ENCODE data around the gene TMEM81.

The TMEM81 gene

DNA sequence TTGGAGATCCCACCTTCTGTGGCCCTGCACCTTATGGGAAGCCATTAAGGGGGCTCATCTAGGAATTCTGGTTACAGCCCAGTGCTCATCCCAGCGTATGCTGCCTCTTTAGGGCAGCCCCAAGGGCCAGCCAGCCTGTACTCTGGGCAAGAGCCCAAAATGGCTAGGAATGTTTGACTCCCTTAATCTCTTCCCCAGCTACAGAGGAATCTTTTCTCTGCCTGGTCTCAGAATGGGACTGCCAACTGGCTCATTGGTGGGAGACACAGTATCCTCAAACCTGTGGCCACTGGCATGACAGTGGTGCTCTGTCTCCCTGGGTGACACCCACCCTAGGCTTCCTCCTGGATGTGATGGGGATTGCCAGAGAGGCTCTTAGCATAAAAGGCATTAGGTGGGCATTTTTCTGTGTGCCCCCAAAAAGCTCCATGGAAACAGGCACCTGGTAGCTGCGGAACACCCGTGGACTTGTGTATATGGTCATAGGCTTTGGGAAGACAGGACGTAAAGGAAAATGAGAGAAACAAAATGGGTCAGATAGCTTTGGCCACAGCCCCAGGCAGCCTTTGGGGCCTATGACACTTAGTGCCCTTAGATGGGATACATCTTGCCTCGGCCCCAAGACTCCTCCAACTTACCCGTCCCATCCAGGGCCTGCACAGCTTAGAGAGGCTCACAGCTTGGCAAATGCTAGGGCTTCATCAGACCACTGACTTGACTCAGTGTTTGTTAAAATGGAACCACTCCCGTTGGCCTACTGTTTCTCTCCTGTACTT lies 6.9 kb downstream of the TMEM81 start:
- DNase-seq (ENCODE audit: low read depth, low spot score), result no peak

DNA sequence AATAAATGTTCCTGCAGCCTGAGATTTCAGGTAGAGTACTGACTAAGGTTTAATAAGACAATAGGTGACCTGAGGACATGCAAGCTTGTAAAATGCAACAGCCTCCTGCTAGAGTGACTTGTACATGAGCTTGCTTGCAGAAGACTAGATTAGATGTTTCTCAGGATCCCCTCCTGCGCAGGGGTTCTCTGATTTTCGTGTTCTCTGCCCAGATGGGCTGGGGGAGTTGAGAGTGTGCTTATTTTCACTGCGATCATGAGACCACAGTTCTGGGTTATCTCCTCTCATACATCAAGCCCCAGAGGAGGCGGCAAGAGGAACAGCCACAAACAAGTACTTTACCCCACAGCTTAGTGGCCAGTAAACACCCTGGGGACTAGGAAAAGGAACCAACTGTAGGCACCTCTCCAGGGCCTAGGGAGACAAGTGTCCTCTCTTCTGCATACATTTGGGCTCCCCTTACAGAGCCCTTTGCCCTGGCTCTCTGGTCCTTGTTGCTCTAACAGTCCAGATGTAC lies 8.0 kb downstream of the TMEM81 start:
- no peak for DNase-seq (ENCODE audit: low read depth, low spot score)

DNA sequence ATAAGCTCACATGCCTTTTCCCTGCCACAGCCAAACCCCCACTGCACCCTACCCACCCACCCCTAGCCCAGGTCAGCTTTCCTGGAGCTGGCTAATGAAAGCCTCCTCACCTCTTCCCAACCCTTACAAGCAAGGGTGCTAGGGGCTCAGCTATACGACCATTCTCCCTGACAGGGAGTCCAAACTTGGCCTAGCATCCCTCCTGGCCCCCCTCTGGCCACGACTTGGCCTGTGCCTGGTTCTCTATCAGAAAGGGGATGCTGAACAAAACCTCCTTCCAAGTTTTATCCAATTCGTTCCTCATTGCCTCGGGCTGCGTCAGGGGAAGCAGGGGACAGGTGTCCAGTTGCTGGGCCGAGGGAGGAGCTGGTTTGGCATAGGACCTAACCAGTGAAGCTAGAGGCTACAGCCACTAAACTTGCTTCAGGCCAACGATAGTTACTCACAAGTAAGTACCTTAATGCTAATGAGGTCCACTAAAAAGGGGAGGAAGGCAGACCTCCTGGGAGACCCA lies 8.6 kb downstream of the TMEM81 start:
- no peak for DNase-seq (ENCODE audit: low read depth, low spot score)

DNA sequence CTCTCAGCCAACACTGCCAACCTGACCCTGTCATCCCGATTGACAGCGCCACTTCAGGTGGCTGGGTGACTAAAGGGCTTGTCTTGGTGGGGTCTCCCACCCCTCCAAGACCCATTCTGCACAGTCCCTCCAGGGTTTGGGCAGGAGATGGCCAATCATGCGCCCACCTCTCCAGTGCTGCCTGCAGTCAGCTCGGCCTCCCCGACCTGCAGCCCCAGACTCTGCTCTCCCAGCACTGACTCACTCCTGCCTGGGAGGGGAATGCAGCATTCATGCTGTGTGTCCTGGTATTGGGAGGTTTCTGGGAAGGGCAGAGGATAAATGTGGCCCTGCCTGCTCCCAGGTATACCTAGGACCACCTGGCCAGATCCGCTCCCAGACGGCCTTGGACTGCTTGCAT lies 9.7 kb downstream of the TMEM81 start:
- DNase-seq (ENCODE audit: low read depth, low spot score), result no peak

DNA sequence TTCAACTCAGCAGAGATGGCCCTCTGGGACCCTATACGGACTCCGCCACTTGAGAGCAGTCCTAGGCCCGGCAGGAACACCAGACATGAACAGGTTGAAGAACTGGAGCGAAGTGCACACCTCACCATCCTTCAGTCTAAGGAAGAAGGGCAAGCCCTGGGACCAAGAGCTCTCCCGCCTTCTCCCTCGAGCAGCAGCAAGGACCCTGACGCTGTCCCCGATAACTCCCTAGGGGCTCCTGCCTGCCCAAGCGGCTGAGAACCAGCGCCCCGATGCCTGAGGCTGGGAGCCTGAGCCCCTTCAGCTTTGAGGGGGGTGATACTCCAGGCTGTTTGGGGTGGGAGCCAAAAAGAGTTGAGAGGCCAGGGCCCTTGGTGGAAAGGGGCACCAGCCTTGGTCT lies 10.2 kb downstream of the TMEM81 start:
- DNase-seq (ENCODE audit: low read depth, low spot score), result no peak

DNA sequence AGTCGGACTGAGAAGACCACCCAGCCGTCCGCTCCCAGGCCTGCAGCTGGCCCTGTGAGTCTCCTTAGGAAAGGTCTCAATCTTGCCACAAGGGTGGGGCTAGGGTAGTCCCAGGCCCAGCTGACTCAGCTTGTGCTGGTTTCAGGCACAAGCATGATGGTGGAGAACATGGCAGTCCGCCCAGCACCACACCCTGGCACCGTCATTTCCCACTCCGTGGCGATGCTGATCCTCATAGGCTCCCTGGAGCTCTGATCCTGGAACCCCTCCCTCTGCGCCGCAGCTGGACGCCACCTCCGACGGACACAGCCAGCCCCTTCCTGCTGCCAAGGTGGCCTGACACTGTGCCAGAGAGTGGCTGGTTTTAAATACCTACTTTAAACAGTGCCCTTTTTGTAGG lies 10.7 kb downstream of the TMEM81 start:
- no peak for DNase-seq (ENCODE audit: low read depth, low spot score)

DNA sequence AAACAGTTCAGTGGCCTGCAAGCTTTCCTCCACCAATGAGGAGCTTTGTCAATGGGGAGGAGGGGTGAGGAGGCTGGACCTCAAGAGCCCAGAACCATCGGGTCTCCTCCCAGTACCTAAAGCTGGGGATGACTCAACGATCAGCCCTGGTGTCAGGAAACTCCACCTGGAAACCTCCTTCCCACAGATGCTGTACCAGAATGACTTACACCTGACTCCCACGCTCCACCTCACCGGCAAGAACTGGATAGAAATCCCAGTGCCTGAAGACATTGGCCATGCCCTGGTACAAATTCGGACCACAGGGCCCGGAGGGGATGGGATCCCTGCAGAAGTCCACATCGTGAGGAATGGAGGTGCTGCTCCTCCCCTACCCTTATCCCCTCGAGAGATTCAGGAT lies 11.4 kb downstream of the TMEM81 start:
- DNase-seq (ENCODE audit: low read depth, low spot score), result no peak

DNA sequence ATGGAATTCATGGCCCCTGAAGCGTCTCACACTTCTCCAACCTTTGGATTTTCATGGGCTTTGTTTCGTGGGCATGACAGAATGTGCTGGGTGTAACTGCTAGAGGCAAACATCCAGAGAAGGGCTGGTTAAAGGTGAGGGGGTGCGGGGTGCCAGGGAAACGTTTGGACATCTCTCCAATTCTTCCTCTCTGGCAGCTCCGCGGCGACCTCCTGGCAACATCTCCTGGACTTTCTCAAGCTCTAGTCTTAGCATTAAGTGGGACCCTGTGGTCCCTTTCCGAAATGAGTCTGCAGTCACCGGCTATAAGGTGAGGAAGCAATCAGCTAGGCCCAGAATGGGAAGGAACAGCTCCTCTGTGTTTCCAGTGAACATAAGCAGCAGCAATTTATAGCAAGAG lies 12.0 kb downstream of the TMEM81 start:
- DNase-seq (ENCODE audit: low read depth, low spot score), result no peak

DNA sequence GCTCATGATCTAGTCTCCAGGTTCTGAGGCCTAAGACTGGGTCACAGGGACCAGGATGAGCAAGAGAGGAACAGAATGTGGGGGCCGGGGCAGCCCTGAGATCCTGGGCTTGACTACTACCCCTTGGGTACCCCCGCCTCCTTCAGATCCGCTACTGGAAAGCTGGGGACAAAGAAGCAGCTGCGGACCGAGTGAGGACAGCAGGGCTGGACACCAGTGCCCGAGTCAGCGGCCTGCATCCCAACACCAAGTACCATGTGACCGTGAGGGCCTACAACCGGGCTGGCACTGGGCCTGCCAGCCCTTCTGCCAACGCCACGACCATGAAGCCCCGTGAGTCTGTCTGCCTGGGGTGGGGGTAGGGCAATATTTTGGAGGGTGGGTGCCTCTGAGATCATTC lies 12.5 kb downstream of the TMEM81 start:
- no peak for DNase-seq (ENCODE audit: low read depth, low spot score)

DNA sequence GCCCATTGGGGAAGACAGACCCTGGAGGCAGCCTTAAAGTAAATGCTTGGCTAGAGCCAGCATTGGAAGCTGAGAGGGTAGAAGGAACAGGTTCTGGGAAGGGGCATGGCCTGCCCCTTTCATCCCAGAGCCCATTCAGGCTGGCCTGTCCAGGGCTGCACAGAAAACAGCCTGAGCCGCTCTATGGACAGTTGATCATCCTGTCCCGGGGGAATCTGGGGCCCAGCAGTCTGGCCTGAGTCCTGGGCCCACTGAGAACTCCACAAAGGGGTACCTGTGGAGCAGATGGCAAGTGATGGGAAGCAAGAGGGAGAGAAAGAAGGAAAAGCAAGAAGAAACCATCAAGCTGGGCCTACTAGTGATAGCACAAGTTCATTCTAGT lies 13.2 kb downstream of the TMEM81 start:
- DNase-seq (ENCODE audit: low read depth, low spot score), result no peak

DNA sequence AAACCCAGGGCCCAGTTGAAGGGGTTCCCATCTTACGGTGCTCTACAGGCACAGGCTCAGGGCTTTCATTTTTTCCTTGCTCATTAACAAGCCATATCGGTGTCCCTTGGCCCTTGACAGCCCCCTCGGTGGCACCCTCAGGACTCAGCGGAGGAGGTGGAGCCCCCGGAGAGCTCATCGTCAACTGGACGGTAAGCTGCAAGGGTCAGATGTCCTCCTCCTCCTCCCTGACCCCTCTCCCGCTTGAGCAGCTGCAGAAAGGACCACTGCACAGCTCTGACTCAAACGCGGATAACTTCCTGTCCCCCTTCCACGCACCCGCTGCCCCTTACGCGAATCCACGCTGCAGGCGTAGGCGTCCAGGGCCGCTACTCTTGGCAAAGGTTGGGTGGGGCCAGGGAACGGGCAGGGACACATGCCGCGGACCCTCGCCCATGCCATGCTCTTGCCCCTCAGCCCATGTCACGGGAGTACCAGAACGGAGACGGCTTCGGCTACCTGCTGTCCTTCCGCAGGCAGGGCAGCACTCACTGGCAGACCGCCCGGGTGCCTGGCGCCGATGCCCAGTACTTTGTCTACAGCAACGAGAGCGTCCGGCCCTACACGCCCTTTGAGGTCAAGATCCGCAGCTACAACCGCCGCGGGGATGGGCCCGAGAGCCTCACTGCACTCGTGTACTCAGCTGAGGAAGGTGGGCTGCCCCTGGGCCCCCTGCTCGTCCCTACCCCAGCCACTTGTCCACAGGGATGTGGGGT lies 14.7 kb downstream of the TMEM81 start:
- no peak for DNase-seq (ENCODE audit: low read depth, low spot score)

DNA sequence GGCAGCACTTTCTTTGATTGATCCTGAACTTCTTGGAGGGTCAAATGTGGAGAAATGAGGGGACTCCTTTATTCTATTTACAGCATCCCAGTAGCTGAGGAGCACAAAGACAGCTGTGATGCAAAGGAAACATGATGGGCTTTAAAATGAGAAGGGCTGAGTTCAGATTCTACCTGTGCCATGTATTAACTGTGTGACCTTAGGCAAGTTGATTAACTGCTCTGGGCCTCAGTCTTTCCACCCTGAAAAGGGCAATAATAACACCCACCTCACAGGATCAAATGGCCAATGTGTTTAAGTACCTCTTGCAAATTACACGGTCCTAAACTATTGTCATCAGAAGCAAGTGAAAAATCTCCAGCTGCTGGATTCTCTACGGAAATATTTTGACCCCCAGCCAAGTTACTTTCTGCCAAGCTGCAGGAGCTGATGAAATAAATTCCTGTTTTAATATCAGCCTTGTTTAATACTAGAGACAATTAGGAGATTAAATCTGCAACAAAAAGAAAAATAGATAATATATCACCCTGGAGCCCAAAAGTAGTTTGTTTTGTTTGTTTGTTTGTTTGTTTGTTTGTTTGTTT lies 15.7 kb downstream of the TMEM81 start:
- no peak for DNase-seq (ENCODE audit: low read depth, low spot score)

DNA sequence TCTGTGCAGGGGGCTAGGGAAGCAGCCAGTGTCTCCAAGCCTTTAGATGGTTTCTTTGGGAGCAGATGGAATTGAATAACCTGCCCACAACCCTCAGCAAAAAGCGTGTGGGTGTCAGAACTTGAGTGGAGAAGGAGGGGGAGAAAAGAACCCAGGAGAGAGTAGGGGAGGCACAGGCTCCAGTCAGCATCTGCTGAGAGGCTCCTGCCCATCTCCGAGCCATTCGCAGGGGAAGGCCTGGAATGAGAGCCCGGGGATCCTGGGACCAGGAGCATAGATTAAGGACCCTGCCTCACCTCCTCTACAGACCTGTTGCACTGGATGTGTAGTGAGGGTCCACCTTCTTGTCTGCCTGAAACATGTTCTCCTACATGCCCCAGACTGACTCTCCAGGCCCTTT lies 16.3 kb downstream of the TMEM81 start:
- DNase-seq (ENCODE audit: low read depth, low spot score), result no peak

DNA sequence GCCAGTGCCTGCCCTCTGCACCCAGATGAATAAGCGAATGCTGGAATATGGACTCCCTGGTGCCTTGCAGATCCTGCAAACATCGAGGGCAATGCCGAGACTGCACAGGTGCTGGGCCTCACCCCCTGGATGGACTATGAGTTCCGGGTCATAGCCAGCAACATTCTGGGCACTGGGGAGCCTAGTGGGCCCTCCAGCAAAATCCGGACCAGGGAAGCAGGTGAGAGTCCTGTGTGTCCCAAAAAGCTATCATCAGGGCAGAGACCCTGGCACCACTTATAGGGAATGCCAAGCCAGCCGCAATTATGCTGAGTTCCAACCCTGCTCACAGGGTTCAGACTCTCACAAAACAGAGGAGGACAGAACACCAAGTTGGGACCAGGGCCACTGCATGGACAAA lies 17.2 kb downstream of the TMEM81 start:
- DNase-seq (ENCODE audit: low read depth, low spot score), result no peak

DNA sequence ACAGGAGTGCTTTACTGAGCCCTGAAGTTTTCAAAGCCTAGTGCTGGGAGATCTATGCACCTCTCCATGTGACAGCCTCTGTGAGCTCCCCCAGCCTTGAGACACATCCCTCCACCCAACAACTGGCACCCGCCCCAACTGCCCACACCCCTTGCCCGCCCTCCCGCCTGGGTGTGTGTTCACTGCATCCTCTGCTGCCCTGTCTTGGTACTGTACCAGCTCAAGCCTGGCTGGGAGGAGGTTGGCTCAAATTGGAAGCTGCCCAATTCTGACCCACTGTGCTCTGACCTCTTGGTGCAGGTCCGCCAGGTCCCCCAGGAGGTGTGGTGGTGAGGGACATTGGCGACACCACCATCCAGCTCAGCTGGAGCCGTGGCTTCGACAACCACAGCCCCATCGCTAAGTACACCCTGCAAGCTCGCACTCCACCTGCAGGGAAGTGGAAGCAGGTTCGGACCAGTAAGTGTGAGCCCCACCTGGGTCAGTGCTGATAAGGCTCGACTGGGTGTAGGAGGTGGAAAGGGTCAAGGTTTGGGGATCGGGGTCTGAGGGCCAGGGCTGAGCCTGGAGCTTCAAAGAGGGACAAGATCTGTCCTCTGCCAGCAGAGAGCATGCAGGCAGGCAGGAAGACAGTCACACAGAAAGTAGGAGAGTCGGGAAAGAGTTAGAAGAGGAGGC lies 18.0 kb downstream of the TMEM81 start:
- DNase-seq (ENCODE audit: low read depth, low spot score), result no peak

DNA sequence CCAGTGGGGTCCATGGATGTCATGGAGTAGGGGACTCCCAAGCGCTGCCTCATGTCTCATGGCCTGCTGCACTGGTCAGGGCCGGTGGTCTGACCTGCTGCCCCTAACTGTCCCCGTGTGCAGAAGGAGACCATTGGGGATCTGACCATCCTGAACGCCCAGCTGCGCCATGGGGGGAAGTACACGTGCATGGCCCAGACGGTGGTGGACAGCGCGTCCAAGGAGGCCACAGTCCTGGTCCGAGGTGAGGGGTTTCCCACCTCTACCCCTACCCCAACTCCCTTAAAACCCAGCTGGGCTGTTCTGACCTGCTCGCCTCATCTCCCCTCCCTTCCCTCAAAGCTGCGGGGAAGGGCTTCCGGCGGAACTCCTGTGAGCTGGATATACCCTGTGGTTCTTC lies 18.6 kb downstream of the TMEM81 start:
- DNase-seq (ENCODE audit: low read depth, low spot score), result no peak

DNA sequence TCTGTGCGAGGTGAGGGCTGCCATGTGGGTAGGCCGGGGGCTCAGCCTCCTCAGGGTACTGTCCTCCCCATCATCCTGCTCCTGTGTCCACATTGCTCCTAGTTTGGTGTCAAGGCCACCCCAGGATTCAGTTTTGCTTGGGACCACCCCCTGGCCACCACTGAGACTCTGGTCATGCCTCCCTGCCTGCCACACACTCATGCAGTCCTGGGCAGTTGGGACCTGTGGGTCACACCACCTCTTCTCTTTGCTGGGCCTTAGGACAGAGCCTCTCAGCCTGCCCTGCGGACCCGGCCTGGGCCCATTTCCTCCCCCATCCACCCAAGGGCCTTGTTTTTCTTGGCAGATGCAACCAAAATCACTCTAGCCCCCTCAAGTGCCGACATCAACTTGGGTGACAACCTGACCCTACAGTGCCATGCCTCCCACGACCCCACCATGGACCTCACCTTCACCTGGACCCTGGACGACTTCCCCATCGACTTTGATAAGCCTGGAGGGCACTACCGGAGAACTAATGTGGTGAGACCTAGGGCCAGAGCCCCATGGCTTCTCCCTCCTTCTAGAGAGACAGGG lies 19.4 kb downstream of the TMEM81 start:
- DNase-seq (ENCODE audit: low read depth, low spot score), result no peak

DNA sequence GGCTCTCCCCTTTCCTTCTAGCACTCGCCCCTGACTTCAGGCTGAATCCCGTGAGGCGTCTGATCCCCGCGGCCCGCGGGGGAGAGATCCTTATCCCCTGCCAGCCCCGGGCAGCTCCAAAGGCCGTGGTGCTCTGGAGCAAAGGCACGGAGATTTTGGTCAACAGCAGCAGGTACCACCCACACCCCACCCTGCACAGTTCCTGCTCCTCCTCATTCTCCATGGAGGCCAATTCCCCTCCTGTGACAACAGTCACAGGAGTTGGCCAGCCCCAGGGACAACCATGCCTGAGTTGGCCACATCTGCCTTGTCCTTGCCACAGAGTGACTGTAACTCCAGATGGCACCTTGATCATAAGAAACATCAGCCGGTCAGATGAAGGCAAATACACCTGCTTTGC lies 20.0 kb downstream of the TMEM81 start:
- no peak for DNase-seq (ENCODE audit: low read depth, low spot score)

DNA sequence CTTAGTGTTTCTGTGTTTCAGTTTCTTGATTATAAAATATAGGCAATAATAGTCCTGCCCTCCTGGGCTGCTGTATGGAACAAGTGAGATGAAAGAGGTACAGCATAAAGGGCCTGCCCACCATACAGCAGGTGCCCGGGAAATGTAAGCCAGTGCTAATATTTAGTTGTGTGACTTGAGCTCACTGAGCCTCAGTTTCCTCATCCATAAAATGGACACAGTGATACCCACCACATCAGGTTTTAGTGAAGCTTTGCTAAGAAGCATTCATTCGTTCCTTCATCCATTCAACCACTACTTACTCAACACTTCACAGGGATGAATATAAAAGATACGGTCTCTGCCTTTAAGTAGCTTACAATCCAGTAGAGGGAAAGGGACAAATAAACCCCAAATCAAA lies 21.4 kb downstream of the TMEM81 start:
- no peak for DNase-seq (ENCODE audit: low read depth, low spot score)

DNA sequence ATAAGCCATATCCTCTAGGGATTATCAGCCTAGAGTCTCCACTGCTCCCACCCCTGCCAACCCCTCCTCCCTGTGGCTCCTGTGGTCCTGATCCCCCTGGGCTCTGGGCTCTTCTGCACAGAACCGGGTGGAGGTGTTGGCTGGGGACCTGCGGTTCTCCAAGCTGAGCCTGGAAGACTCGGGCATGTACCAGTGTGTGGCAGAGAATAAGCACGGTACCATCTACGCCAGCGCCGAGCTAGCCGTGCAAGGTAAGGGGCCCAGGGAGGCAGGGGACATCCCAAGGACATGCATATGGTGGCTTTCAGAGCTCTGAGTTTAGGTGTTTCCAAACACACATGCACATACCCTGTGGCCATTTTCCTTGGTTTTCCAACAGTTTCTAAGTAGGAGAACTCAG lies 21.9 kb downstream of the TMEM81 start:
- no peak for DNase-seq (ENCODE audit: low read depth, low spot score)

DNA sequence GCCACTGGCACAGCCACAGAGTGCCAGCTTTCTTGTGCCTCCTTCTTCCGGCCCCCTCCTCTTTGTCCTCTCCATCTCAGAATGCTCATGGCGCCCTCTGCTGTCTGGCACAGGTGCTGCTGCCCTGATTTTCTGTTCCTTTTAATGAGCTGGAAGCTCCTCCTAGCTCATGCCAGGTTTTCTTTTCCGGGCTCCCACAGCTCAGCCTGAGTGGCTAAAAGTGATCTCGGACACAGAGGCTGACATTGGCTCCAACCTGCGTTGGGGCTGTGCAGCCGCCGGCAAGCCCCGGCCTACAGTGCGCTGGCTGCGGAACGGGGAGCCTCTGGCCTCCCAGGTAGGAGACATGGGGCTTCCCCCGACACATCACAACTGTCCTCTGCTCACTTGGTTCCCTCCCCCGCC lies 22.6 kb downstream of the TMEM81 start:
- DNase-seq (ENCODE audit: low read depth, low spot score), result peak; percentile 70

DNA sequence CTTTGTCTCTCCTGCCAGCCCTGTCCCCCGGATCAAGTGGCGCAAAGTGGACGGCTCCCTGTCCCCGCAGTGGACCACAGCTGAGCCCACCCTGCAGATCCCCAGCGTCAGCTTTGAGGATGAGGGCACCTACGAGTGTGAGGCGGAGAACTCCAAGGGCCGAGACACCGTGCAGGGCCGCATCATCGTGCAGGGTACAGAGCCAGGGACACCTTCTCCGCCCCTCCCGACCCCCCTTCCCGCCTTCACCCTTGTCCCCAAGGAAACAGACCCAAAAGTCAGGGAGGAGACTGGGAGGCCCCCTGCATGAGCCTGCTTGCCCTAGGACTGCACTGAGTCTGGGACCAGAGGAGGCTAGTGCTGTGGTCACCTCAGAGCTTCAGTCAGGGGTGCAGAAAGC lies 23.0 kb downstream of the TMEM81 start:
- DNase-seq (ENCODE audit: low read depth, low spot score), result no peak

All from iPS DF 19.7 (cell line).